HepG2 (cell line): ENCODE results near the gene TMEM61. TPM values are rescaled to one million over a fixed set of nuclear protein-coding genes. Genes with fewer than 3 reads are reported as not detected.

Experiments used
- KDM5B ChIP-seq: sonication (generic); formaldehyde crosslinking; IDR thresholded peaks from 2 replicates; pipeline ENCODE4 v1.4.0; 2020; ENCODE audit warnings: missing genetic modification reagents, mild to moderate bottlenecking, borderline replicate concordance
- PCBP2 ChIP-seq: fragments of 200-400 bp; formaldehyde crosslinking; optimal IDR thresholded peaks from 2 replicates; pipeline ENCODE3; 2018; ENCODE audit warnings: low read length, low read depth; ENCODE audit not compliant: poor library complexity, severe bottlenecking
- SP4 ChIP-seq: sonication (generic); formaldehyde crosslinking; IDR thresholded peaks from 2 replicates; pipeline ENCODE4 v1.8.1; 2023; ENCODE audit warnings: mild to moderate bottlenecking, missing genetic modification reagents
- ZNF12 ChIP-seq: sonication (generic); formaldehyde crosslinking; IDR thresholded peaks from 2 replicates; pipeline ENCODE4 v1.5.0; 2020; ENCODE audit warnings: missing genetic modification reagents
- ZNF280D ChIP-seq: sonication (generic); formaldehyde crosslinking; IDR thresholded peaks from 2 replicates; pipeline ENCODE4 v1.5.1; 2020; ENCODE audit warnings: mild to moderate bottlenecking, missing genetic modification reagents
- ZNF329 ChIP-seq: sonication (generic); formaldehyde crosslinking; IDR thresholded peaks from 2 replicates; pipeline ENCODE4 v1.9.0; 2021; ENCODE audit warnings: low read depth, mild to moderate bottlenecking, missing genetic modification reagents
- polyA plus RNA-seq, 8 experiments: library from polyadenylated mRNA; depleted of rRNA in 3 of 8; stranded (reverse) in 7 of 8; unstranded in 1 of 8; fragments of >200 nt; fragmentation: Illumina TruSeq in 4 of 8; extraction: Trizol in 4 of 8; gene quantifications; 2 replicates each; pipeline versions ENCODE4 v1.2.1 to v1.2.3, GENCODE V29; 2011 to 2016; ENCODE audit warnings: low read depth in 4 of 8, missing spikeins in 1 of 8, mixed read lengths in 1 of 8; ENCODE audit not compliant: insufficient read depth in 1 of 8
- total RNA-seq, 5 experiments: library from RNA; depleted of rRNA; stranded (reverse); fragments of >200 nt; fragmentation: Illumina TruSeq; extraction: Trizol; gene quantifications; 2 replicates each; pipeline ENCODE4 v1.2.3, GENCODE V29; 2016; ENCODE audit warnings: low read depth in 1 of 5
- TF ChIP-seq, protein P1 (sequence below): sonication (generic); formaldehyde crosslinking; IDR thresholded peaks from 2 replicates; pipeline ENCODE4 v1.5.1; 2020; ENCODE audit warnings: mild to moderate bottlenecking, missing genetic modification reagents, moderate library complexity

TMEM61 gene
- total and polyA plus RNA-seq, 2 of the 13 experiments (the other 11 are each of a cell fraction or from before 2014, with no cell fraction given): not detected

DNA sequence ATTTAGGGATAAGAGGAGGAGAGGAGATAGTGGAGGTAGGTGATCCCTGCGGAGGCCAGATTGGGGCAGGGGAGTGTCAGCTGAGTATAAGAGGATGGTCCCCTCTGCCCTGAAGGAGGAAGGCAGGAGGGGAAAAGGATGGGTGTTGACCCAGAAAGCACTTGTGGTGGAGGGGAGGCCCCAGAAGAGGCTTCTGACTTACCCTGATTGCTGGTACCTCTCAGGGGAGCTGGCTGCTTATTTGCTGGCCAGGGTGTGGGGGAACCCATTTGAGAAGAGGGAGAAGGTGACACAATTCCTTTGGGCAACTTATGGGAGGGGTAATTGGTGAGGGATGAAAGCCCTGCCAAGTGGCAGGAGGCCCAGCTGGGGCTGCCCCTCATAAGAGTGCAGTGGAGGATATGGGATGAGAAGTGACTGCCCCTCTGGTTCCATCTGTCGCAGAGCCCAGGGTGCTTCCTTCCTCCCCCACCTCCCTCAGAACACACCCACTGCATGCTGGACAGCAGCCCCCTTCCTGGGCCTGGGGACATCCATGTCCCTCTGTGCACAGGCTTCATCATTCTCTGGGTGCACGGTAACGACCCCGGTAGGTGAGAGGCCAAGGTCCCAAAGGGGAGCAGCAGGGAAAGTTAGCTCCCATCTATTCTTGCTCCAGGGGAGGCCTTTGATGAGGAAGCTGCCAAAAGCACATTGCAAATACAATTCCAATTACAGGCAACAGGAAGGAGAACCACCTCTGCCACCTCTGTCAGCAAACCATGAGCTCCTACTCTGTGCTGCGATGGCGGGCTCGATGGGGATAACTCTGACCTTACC, 57.5 kb downstream of the TMEM61 start (continued):
- TF ChIP-seq, protein P1, sequence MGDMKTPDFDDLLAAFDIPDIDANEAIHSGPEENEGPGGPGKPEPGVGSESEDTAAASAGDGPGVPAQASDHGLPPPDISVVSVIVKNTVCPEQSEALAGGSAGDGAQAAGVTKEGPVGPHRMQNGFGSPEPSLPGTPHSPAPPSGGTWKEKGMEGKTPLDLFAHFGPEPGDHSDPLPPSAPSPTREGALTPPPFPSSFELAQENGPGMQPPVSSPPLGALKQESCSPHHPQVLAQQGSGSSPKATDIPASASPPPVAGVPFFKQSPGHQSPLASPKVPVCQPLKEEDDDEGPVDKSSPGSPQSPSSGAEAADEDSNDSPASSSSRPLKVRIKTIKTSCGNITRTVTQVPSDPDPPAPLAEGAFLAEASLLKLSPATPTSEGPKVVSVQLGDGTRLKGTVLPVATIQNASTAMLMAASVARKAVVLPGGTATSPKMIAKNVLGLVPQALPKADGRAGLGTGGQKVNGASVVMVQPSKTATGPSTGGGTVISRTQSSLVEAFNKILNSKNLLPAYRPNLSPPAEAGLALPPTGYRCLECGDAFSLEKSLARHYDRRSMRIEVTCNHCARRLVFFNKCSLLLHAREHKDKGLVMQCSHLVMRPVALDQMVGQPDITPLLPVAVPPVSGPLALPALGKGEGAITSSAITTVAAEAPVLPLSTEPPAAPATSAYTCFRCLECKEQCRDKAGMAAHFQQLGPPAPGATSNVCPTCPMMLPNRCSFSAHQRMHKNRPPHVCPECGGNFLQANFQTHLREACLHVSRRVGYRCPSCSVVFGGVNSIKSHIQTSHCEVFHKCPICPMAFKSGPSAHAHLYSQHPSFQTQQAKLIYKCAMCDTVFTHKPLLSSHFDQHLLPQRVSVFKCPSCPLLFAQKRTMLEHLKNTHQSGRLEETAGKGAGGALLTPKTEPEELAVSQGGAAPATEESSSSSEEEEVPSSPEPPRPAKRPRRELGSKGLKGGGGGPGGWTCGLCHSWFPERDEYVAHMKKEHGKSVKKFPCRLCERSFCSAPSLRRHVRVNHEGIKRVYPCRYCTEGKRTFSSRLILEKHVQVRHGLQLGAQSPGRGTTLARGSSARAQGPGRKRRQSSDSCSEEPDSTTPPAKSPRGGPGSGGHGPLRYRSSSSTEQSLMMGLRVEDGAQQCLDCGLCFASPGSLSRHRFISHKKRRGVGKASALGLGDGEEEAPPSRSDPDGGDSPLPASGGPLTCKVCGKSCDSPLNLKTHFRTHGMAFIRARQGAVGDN: peak; percentile 36
- TF ChIP-seq ZNF329 (CRISPR knock-in tag) (no peak), ZNF280D (CRISPR knock-in tag) (0 out of 2 replicates have a peak, but pooled peaks have one; percentile 37), SP4 (peak; percentile 41), ZNF12 (no peak), PCBP2 (no peak), KDM5B (CRISPR knock-in tag) (peak; percentile 17; the same call in 1 of the 2 replicates)
